22Rv1 (cell line): ENCODE data around the gene ERRFI1.

Experiments
- H3K27ac ChIP-seq: fragments of 450-650 bp; 2 replicates; pipeline ENCODE4 v1.5.1; 2017
- CTCF ChIP-seq: fragments of 450-650 bp; IDR thresholded peaks from 2 replicates; pipeline ENCODE4 v1.5.1; 2017; ENCODE audit warnings: mild to moderate bottlenecking
- ZFX ChIP-seq: fragments of 450-650 bp; IDR thresholded peaks from 2 replicates; pipeline ENCODE4 v1.6.1; 2017; ENCODE audit warnings: antibody characterized with exemption, borderline replicate concordance

The ERRFI1 gene

GRCh38 chr1:7993593-7994479 lies 32.3 kb downstream of the ERRFI1 start:
- TF ChIP-seq ZFX (no peak), CTCF (no peak)
- no peak overlapping the region for H3K27ac ChIP-seq

- H3K27ac ChIP-seq, result no peak overlapping the region
- TF ChIP-seq ZFX (no peak), CTCF (no peak)
Observed at GRCh38 chr1:7992885-7993284, 33.2 kb downstream of the ERRFI1 start.

GRCh38 chr1:7991504-7992440 lies 34.3 kb downstream of the ERRFI1 start:
- TF ChIP-seq CTCF (no peak), ZFX (no peak)
- no peak overlapping the region for H3K27ac ChIP-seq

- TF ChIP-seq ZFX, result no peak
- no peak for TF ChIP-seq CTCF
- H3K27ac ChIP-seq, result no peak overlapping the region
Observed at GRCh38 chr1:7989762-7990428, 36.2 kb downstream of the ERRFI1 start.

GRCh38 chr1:7988576-7988975 lies 37.5 kb downstream of the ERRFI1 start:
- H3K27ac ChIP-seq, result peak overlapping the region; percentile 61
- TF ChIP-seq CTCF, result no peak

- no peak for TF ChIP-seq ZFX
- TF ChIP-seq CTCF, result no peak
- peak overlapping the region; percentile 61 for H3K27ac ChIP-seq
Observed at GRCh38 chr1:7987528-7987927, 38.6 kb downstream of the ERRFI1 start.
